MM.1S (cell line): ENCODE results near the gene CHORDC1.

ENCODE experiments used
- CTCF ChIP-seq: fragments of 300-600 bp; sonication (generic); IDR thresholded peaks from 2 replicates; pipeline ENCODE4 v1.5.1; 2016; ENCODE audit warnings: antibody characterized with exemption, low read length, mixed read lengths
- EZH2 ChIP-seq: fragments of 300-600 bp; sonication (generic); optimal IDR thresholded peaks from 2 replicates; pipeline ENCODE3; 2017; ENCODE audit warnings: low read depth, mild to moderate bottlenecking, antibody characterized with exemption, low read length, mixed read lengths
- EZH2phosphoT487 ChIP-seq: fragments of 300-600 bp; sonication (generic); IDR thresholded peaks from 2 replicates; pipeline ENCODE4 v1.6.1; 2018; ENCODE audit warnings: antibody characterized with exemption, low read length

- TF ChIP-seq CTCF = no peak
- no peak for TF ChIP-seq EZH2
- TF ChIP-seq EZH2phosphoT487 = no peak
Measured at GRCh38 chr11:90252053-90252452, 29.2 kb upstream of the CHORDC1 start.
